Endothelial cell (in vitro differentiated cells): ENCODE measurements around the gene MYO5A. TPM values are rescaled to one million over a fixed set of nuclear protein-coding genes. Genes with fewer than 3 reads are reported as not detected.

ENCODE experiments used
- DNase-seq: peaks from one replicate; pipeline ENCODE4 v3.0.0; 2021; ENCODE audit warnings: low spot score
- H3K27ac Mint-ChIP-seq: one replicate; pipeline ENCODE4 v1.8.0; 2021; ENCODE audit warnings: mixed read lengths, inconsistent platforms; ENCODE audit not compliant: unreplicated experiment
- H3K27me3 Mint-ChIP-seq: one replicate; pipeline ENCODE4 v1.8.0; 2021; ENCODE audit warnings: mild to moderate bottlenecking, moderate library complexity, mixed read lengths, inconsistent platforms; ENCODE audit not compliant: unreplicated experiment
- H3K36me3 Mint-ChIP-seq: one replicate; pipeline ENCODE4 v1.8.0; 2021; ENCODE audit warnings: mild to moderate bottlenecking, low read depth, mixed read lengths, inconsistent platforms; ENCODE audit not compliant: unreplicated experiment
- H3K4me1 Mint-ChIP-seq: one replicate; pipeline ENCODE4 v1.8.0; 2021; ENCODE audit warnings: mild to moderate bottlenecking, mixed read lengths, inconsistent platforms; ENCODE audit not compliant: unreplicated experiment
- H3K4me3 Mint-ChIP-seq: one replicate; pipeline ENCODE4 v1.8.0; 2021; ENCODE audit warnings: mild to moderate bottlenecking, mixed read lengths, inconsistent platforms; ENCODE audit not compliant: unreplicated experiment
- H3K9me3 Mint-ChIP-seq: one replicate; pipeline ENCODE4 v1.8.0; 2021; ENCODE audit warnings: mixed read lengths, inconsistent platforms; ENCODE audit not compliant: unreplicated experiment
- CTCF ChIP-seq: fragments of 200-600 bp; sonication (generic); IDR thresholded peaks from one replicate; pipeline ENCODE4 v1.5.0; 2021; ENCODE audit warnings: antibody characterized with exemption; ENCODE audit not compliant: unreplicated experiment
- total RNA-seq: library from RNA; stranded (reverse); fragmentation: NEBNext Ultra II Directional; extraction: Animal tissue kit (Norgen Biotek cat#: 25700); gene quantifications from one replicate; pipeline ENCODE4 v1.2.1, GENCODE V29; 2021; ENCODE audit not compliant: unreplicated experiment

MYO5A gene
- total RNA-seq, 1 donor from 2014 or later = 9.1 TPM

DNA sequence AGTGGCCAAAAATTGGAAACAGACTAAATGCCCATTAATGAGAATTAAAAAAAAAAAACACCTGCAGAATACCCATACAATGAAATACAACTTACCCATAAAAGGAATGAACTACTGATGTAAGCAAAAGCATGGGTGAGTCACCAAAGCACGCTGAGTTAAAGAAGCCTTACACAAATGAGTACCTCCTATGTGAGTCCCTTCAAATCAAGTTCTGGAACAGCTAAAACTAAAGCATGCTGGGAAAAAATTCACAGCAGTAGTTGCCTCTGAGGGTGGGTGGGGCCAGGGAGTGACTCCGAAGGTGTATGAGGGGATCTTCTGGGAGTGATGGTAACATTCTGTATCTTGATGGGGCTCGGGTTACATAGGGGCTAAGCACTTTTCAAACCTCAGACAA lies 244.5 kb downstream of the MYO5A start:
- Mint-ChIP-seq H3K36me3 (peaks cover 22% of the 10 kb centered on the region), H3K4me3 (peak overlapping the region; percentile 12)
- no peak for DNase-seq

GRCh38 chr15:52283281-52283680 lies 245.4 kb downstream of the MYO5A start:
- no peak for DNase-seq
- Mint-ChIP-seq H3K36me3 (peaks cover 29% of the 10 kb centered on the region), H3K4me3 (no peak overlapping the region), H3K9me3 (no peaks in the 10 kb centered on the region), H3K4me1 (no peaks in the 10 kb centered on the region), H3K27ac (no peak overlapping the region), H3K27me3 (peaks cover 7% of the 10 kb centered on the region)
- no peak for TF ChIP-seq CTCF

More for the DNA sequence above, 244.5 kb downstream of the MYO5A start:
- no peak overlapping the region for H3K27ac Mint-ChIP-seq
- peaks cover 7% of the 10 kb centered on the region for H3K27me3 Mint-ChIP-seq
- no peak for TF ChIP-seq CTCF
- H3K4me1 Mint-ChIP-seq = no peaks in the 10 kb centered on the region
- H3K9me3 Mint-ChIP-seq = no peaks in the 10 kb centered on the region

GRCh38 chr15:52282418-52282817 lies 246.3 kb downstream of the MYO5A start:
- no peak overlapping the region for H3K27ac Mint-ChIP-seq
- no peak for DNase-seq
- peaks cover 30% of the 10 kb centered on the region for H3K36me3 Mint-ChIP-seq
- H3K4me3 Mint-ChIP-seq = no peak overlapping the region
- no peaks in the 10 kb centered on the region for H3K9me3 Mint-ChIP-seq
- no peaks in the 10 kb centered on the region for H3K4me1 Mint-ChIP-seq
- TF ChIP-seq CTCF = no peak
- H3K27me3 Mint-ChIP-seq = peaks cover 6% of the 10 kb centered on the region

DNA sequence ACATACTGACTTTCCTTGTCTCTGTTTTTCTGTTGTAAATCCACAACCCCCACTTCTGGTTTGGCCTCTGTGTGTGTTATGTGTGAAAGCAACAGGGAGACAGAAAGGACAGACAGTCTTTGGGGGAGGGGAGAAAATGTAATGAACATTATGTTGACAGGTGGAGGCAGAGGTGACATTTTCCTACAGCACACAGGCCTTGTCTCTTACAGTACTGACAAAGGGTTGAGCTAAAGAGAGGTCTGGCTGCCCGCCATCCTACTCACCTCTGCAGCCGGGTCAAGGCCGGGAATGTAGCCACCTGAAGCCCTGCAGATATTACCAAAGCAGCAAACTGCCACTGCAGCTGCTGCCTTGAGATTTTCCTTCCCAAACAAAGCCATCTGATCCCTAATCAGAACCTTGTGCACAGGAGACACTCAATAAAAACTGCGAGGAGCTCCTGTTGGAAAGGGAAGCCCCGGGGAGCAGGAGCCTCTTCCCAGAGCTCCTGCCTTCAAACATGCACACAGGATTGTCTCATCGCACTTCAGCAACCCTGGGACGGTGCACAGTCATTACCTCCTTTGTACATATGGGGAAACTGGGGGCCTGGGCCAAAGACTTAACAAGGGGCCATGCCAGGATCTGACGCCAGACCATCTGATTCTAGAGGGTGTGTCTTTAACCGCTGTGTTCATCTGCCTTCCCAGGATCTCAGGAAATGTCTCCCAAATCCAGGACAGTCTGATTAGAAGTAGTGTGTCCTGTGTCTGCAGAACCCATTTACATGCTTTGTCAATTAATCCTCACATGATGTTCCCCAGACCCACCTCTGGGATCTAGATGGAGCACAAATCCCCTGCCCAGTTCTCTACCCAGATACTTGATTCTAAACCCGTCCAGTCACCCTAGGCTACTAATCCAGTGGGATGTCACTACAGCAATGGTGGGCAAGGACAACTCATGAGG lies 247.3 kb downstream of the MYO5A start:
- no peak for TF ChIP-seq CTCF
- H3K36me3 Mint-ChIP-seq = peaks cover 26% of the 10 kb centered on the region
- peaks cover 2% of the 10 kb centered on the region for H3K27me3 Mint-ChIP-seq
- no peaks in the 10 kb centered on the region for H3K9me3 Mint-ChIP-seq
- H3K27ac Mint-ChIP-seq = no peak overlapping the region
- DNase-seq = no peak
- H3K4me3 Mint-ChIP-seq = no peak overlapping the region
- no peaks in the 10 kb centered on the region for H3K4me1 Mint-ChIP-seq
